AG09319 (cell line): Measurements from ENCODE around the gene ANAPC2.

ENCODE experiments used
- DNase-seq: peaks from one replicate; pipeline ENCODE4 v3.0.0-alpha.2; 2010; ENCODE audit warnings: low read depth; ENCODE audit errors: extremely low read depth
- CTCF ChIP-seq: IDR thresholded peaks from 2 replicates; pipeline ENCODE4 v1.5.1; 2011; ENCODE audit warnings: low read depth, mild to moderate bottlenecking, inconsistent platforms, low read length, moderate library complexity

The ANAPC2 gene

DNA sequence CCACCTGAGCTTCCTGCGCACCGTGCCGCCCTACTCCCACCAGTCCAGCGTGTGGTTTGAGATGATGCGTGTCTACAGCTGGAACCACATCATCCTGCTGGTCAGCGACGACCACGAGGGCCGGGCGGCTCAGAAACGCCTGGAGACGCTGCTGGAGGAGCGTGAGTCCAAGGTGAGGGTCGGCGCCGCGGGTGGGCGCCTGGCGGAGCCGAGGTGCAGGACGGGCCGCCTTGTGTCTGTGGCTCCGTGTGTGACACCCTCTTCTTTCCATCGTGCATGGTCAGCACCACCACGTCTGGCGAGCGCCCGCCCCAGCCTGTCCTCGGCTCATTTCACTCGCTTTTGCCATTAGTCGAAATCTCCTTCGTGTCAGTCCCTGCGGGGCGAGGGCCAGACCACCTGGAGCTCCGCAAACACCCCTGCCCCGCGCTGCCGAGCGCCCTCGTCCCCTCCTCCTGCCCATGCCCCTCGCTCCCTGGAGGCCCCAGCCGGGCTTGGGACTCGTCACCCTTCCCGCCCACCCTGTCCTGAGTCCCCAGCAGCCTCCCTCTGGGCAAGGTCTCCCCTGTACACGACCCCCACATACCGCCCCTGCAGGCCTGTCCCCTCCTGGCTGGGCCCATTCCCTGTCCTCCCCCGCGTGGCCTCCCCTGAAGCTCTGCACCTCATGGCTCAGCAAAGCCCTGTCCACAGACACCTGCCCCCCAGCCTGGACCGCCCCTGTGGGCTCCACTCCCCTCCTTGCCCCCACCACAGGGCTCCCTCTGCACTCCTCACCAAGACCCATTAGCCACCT, 42.4 kb downstream of the ANAPC2 start:
- DNase-seq: no peak
- no peak for TF ChIP-seq CTCF

DNA sequence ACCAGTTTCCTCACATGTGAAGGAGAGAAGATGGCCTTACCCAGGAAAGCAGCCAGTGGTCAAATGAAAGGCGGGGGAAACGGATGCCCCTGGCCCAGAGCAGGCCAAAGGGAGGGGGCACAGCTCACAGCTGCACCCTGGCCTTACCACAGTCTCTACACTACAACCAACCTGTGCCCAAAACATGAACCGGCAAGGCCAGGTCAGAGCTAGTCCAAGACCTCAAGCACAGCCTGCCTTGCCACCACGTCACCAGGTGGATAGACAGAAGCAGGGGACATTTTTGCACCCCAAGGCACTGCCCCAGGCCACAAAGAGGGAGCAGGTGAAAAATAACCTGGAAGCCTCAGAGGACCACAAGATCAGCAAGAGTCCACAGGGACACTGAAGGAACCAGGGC, 44.9 kb downstream of the ANAPC2 start:
- no peak for TF ChIP-seq CTCF
- DNase-seq: no peak

GRCh38 chr9:137141976-137142936, 46.1 kb downstream of the ANAPC2 start:
- TF ChIP-seq CTCF: no peak
- DNase-seq: no peak

DNA sequence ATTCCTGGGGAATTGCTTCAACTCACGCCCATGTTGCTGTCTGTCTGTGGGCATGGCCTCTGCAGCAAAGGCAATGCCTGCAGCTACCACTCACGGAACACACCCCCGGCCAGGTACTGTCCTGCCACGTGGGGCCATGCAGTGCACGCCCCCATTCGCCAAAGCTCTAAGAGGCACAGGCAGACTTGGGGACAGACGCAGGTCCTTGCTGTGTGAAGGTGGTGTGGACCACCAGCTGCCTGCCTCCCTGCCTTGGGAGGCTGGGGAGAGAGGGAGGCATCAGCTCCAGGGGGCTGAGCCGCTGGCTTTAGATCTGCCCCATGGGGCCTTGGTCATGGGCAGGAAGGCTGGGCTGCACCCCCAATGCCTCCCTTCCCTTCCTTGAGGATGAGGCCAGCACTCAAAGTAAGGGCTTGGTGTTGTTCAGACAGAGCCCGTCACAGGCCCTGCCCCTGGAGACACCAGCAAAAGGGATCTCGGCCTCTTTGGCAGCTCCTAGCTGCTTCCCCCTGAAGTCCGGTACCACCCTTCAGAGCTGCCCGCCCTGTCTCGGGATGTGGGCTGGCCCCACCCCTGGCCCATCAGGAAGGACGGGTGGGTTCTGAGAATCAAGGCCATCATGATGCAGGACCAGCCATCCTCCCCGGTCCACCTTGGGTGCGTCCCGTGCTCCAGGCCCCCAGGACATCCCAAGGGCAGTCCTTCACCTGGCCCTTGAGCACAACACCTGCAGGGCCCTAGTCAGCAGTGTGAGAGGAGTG, 47.1 kb downstream of the ANAPC2 start:
- no peak for TF ChIP-seq CTCF
- DNase-seq: no peak

GRCh38 chr9:137140151-137141012, 48.0 kb downstream of the ANAPC2 start:
- TF ChIP-seq CTCF: no peak
- no peak for DNase-seq

DNA sequence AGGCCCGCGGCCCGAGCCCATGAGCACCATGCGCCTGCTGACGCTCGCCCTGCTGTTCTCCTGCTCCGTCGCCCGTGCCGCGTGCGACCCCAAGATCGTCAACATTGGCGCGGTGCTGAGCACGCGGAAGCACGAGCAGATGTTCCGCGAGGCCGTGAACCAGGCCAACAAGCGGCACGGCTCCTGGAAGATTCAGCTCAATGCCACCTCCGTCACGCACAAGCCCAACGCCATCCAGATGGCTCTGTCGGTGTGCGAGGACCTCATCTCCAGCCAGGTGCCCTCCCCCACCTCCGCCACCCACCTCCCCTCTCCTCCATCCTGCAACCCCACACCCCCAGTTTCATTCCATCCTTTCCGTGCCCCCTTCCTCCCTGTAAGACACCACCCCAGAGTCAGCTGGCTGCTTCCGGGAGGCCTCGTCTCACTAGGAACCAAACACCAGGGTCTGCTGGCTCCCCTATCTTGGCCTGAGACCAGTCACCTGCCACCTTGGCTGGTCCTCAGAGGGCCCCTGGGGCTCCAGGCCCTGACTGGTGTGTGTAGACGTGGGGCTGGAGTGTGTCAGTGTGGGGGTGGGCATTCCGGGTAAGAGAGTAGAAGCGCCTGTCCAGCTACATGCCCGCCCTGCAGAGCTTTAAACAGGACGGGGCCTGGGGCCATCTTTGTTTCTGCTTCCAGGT, 48.8 kb downstream of the ANAPC2 start:
- DNase-seq: no peak
- no peak for TF ChIP-seq CTCF
